Measurements from ENCODE around the gene SLC29A3. TPM values are rescaled to one million over a fixed set of nuclear protein-coding genes. Genes with fewer than 3 reads are reported as not detected.

SLC29A3 gene
- polyA plus RNA-seq, 1 of the 3 experiments (the other 2 are of a cell fraction) = 3.8 TPM

GRCh38 chr10:71380841-71381240 is 61.8 kb downstream of the SLC29A3 start:
- 15% methylated on average over 1 of the region's 1 CpG for WGBS (ENCODE audit: low lambda C conversion rate)
- ChIA-PET CTCF (interaction anchor here (0.9 to 12.3 kb wide), 8 partner anchors 9 to 327 kb away, joined by 3 to 110 read pairs (median 5); partner anchors contain the start of genes CDH23 and SLC29A3), POLR2A (no interaction called here)

More at GRCh38 chr10:71380841-71381240, 61.8 kb downstream of the SLC29A3 start:
- peaks cover 1% of the 10 kb centered on the region for H3F3A ChIP-seq (replicated peaks; ENCODE audit: insufficient read depth)
- no peaks in the 10 kb centered on the region for H4K20me1 ChIP-seq (ENCODE audit: insufficient read depth)
- H3K27me3 ChIP-seq (ENCODE audit: insufficient read depth) = no peaks in the 10 kb centered on the region
- H3K4me2 ChIP-seq = no peak overlapping the region
- no peak overlapping the region for H3K27ac ChIP-seq (ENCODE audit: low read depth in 2 of 2, low read length in 1 of 2)
- no peak overlapping the region for H2AFZ ChIP-seq (ENCODE audit: low read depth)
- no peak for DNase-seq
- no peak for TF ChIP-seq MEF2A (IDR thresholded peaks at IDR 0.05; ENCODE audit: borderline replicate concordance, low read depth)
- TF ChIP-seq ELF1 (IDR thresholded peaks at IDR 0.05) = no peak
- TF ChIP-seq PBX3 (IDR thresholded peaks at IDR 0.05) = no peak
- TF ChIP-seq SIN3A (IDR thresholded peaks at IDR 0.05; ENCODE audit: borderline replicate concordance, low read depth, low read length) = no peak
- no peak for TF ChIP-seq RCOR1 (IDR thresholded peaks at IDR 0.05; ENCODE audit: low read length)
- TF ChIP-seq TAF1 (IDR thresholded peaks at IDR 0.05; ENCODE audit: borderline replicate concordance, low read depth, low read length) = no peak
- no peak for TF ChIP-seq TEAD4 (IDR thresholded peaks at IDR 0.05; ENCODE audit: borderline replicate concordance, insufficient read depth)
- TF ChIP-seq EZH2phosphoT487 (IDR thresholded peaks at IDR 0.05; ENCODE audit: borderline replicate concordance, low read depth) = no peak
- TF ChIP-seq NRF1 (IDR thresholded peaks at IDR 0.05; ENCODE audit: low read depth, low read length) = no peak
- no peak for TF ChIP-seq CTCF (IDR thresholded peaks at IDR 0.05)
- TF ChIP-seq, protein P1, sequence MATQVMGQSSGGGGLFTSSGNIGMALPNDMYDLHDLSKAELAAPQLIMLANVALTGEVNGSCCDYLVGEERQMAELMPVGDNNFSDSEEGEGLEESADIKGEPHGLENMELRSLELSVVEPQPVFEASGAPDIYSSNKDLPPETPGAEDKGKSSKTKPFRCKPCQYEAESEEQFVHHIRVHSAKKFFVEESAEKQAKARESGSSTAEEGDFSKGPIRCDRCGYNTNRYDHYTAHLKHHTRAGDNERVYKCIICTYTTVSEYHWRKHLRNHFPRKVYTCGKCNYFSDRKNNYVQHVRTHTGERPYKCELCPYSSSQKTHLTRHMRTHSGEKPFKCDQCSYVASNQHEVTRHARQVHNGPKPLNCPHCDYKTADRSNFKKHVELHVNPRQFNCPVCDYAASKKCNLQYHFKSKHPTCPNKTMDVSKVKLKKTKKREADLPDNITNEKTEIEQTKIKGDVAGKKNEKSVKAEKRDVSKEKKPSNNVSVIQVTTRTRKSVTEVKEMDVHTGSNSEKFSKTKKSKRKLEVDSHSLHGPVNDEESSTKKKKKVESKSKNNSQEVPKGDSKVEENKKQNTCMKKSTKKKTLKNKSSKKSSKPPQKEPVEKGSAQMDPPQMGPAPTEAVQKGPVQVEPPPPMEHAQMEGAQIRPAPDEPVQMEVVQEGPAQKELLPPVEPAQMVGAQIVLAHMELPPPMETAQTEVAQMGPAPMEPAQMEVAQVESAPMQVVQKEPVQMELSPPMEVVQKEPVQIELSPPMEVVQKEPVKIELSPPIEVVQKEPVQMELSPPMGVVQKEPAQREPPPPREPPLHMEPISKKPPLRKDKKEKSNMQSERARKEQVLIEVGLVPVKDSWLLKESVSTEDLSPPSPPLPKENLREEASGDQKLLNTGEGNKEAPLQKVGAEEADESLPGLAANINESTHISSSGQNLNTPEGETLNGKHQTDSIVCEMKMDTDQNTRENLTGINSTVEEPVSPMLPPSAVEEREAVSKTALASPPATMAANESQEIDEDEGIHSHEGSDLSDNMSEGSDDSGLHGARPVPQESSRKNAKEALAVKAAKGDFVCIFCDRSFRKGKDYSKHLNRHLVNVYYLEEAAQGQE (IDR thresholded peaks at IDR 0.05; ENCODE audit: low read depth, low read length) = no peak
- TF ChIP-seq MAX (IDR thresholded peaks at IDR 0.05; ENCODE audit: low read depth) = no peak
- no peak for TF ChIP-seq POLR2AphosphoS5 (IDR thresholded peaks at IDR 0.05; ENCODE audit: low read depth, low read length)
- no peak for TF ChIP-seq EP300 (IDR thresholded peaks at IDR 0.05; ENCODE audit: borderline replicate concordance in 1 of 2, low read depth in 1 of 2, low read length in 1 of 2)
- TF ChIP-seq, protein P2, sequence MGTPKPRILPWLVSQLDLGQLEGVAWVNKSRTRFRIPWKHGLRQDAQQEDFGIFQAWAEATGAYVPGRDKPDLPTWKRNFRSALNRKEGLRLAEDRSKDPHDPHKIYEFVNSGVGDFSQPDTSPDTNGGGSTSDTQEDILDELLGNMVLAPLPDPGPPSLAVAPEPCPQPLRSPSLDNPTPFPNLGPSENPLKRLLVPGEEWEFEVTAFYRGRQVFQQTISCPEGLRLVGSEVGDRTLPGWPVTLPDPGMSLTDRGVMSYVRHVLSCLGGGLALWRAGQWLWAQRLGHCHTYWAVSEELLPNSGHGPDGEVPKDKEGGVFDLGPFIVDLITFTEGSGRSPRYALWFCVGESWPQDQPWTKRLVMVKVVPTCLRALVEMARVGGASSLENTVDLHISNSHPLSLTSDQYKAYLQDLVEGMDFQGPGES (IDR thresholded peaks at IDR 0.05; ENCODE audit: low read depth, low read length) = no peak
- no peak for TF ChIP-seq FOXJ3 (CRISPR knock-in tag; IDR thresholded peaks at IDR 0.05)
- TF ChIP-seq FOXM1 (IDR thresholded peaks at IDR 0.05; ENCODE audit: low read depth) = no peak
- TF ChIP-seq NFIC (IDR thresholded peaks at IDR 0.05; ENCODE audit: borderline replicate concordance) = no peak
- no peak for TF ChIP-seq ZBTB33 (IDR thresholded peaks at IDR 0.05; ENCODE audit: borderline replicate concordance, low read depth)
- H3K79me2 ChIP-seq (ENCODE audit: insufficient read depth) = no peaks in the 10 kb centered on the region
- peaks cover 0 to 3% of the 10 kb centered on the region in 2 experiments; a peak in 1 of 4 replicates for H3K4me1 ChIP-seq (ENCODE audit: control insufficient read depth in 1 of 2, insufficient read depth in 2 of 2, low read depth in 1 of 2, low read length in 1 of 2)
- no peaks in the 10 kb centered on the region for H3K9me2 ChIP-seq
- H3K9me3 ChIP-seq = no peaks in the 10 kb centered on the region
- H3K36me3 ChIP-seq (replicated peaks in 1 of 2; ENCODE audit: control insufficient read depth in 1 of 2, insufficient read depth in 2 of 2, low read length in 1 of 2) = no peaks in the 10 kb centered on the region
- no peak overlapping the region for H3K9ac ChIP-seq
- no peak overlapping the region for H3K4me3 ChIP-seq (ENCODE audit: low read depth in 2 of 2, low read length in 1 of 2)

Data from SK-N-SH (cell line).